Naive B cell (primary cell): Measurements from ENCODE around the gene PHACTR3. TPM values are rescaled to one million over a fixed set of nuclear protein-coding genes. Genes with fewer than 3 reads are reported as not detected.

Experiments
- ATAC-seq, 2 donors: fragments of 150-1000 bp; cut with Tn5 transposase; 2 replicates each; pipeline ENCODE4 v1.10.0; 2021; ENCODE audit warnings: low read depth in 2 of 2, mild to moderate bottlenecking in 2 of 2, moderate library complexity in 2 of 2
- DNase-seq: peaks from one replicate; pipeline ENCODE4 v3.0.0; 2022
- H3K27ac Mint-ChIP-seq, 6 donors: one replicate each; pipeline ENCODE4 v1.8.0; 2020 to 2022; ENCODE audit warnings: mild to moderate bottlenecking in 6 of 6, mixed read lengths in 6 of 6, moderate library complexity in 5 of 6, inconsistent platforms in 2 of 6
- H3K27me3 Mint-ChIP-seq, 3 donors: one replicate each; pipeline ENCODE4 v1.8.0; 2021 to 2022; ENCODE audit warnings: mixed read lengths in 3 of 3, mild to moderate bottlenecking in 1 of 3
- H3K36me3 Mint-ChIP-seq, 2 donors: one replicate each; pipeline ENCODE4 v1.8.0; 2020 to 2022; ENCODE audit warnings: mixed read lengths in 2 of 2, inconsistent platforms in 1 of 2, mild to moderate bottlenecking in 1 of 2
- H3K4me1 Mint-ChIP-seq, 3 donors: one replicate each; pipeline ENCODE4 v1.8.0; 2020 to 2022; ENCODE audit warnings: mixed read lengths in 3 of 3, inconsistent platforms in 1 of 3, mild to moderate bottlenecking in 1 of 3, moderate library complexity in 1 of 3
- H3K4me3 Mint-ChIP-seq, 8 donors: one replicate each; pipeline ENCODE4 v1.8.0; 2020 to 2022; ENCODE audit warnings: mild to moderate bottlenecking in 8 of 8, mixed read lengths in 8 of 8, moderate library complexity in 8 of 8, inconsistent platforms in 2 of 8
- H3K9me3 Mint-ChIP-seq, 7 donors: one replicate each; pipeline ENCODE4 v1.8.0; 2020 to 2022; ENCODE audit warnings: mixed read lengths in 7 of 7, mild to moderate bottlenecking in 5 of 7, inconsistent platforms in 2 of 7, moderate library complexity in 1 of 7
- polyA plus RNA-seq, 6 donors: library from polyadenylated mRNA; unstranded; fragments of 300-500 nt; fragmentation: Illumina TruSeq; gene quantifications; one replicate each; pipeline ENCODE4 v1.2.3, GENCODE V29; 2021; ENCODE audit warnings: low read depth in 6 of 6

The PHACTR3 gene
- polyA plus RNA-seq, 6 donors from 2014 or later: not detected

- DNase-seq (no peak), ATAC-seq (no peak)
- no peak overlapping the region for H3K27ac Mint-ChIP-seq
- H3K9me3 Mint-ChIP-seq: peaks cover 0 to 7% (median 0%) of the 10 kb centered on the region in 7 donors
- no peaks in the 10 kb centered on the region for H3K36me3 Mint-ChIP-seq
- no peak overlapping the region for H3K4me3 Mint-ChIP-seq
- H3K4me1 Mint-ChIP-seq: no peaks in the 10 kb centered on the region
- H3K27me3 Mint-ChIP-seq: peaks cover 0 to 41% (median 7%) of the 10 kb centered on the region in 3 donors
Measured at GRCh38 chr20:59668926-59669850, 64.8 kb downstream of the PHACTR3 start.

- Mint-ChIP-seq H3K27ac (no peak overlapping the region), H3K4me1 (no peaks in the 10 kb centered on the region), H3K36me3 (no peaks in the 10 kb centered on the region), H3K27me3 (peaks cover 0 to 45% (median 11%) of the 10 kb centered on the region in 3 donors), H3K9me3 (peaks cover 0 to 7% (median 0%) of the 10 kb centered on the region in 7 donors), H3K4me3 (no peak overlapping the region)
- DNase-seq (no peak), ATAC-seq (no peak)
Measured at GRCh38 chr20:59670786-59671492, 66.6 kb downstream of the PHACTR3 start.

DNA sequence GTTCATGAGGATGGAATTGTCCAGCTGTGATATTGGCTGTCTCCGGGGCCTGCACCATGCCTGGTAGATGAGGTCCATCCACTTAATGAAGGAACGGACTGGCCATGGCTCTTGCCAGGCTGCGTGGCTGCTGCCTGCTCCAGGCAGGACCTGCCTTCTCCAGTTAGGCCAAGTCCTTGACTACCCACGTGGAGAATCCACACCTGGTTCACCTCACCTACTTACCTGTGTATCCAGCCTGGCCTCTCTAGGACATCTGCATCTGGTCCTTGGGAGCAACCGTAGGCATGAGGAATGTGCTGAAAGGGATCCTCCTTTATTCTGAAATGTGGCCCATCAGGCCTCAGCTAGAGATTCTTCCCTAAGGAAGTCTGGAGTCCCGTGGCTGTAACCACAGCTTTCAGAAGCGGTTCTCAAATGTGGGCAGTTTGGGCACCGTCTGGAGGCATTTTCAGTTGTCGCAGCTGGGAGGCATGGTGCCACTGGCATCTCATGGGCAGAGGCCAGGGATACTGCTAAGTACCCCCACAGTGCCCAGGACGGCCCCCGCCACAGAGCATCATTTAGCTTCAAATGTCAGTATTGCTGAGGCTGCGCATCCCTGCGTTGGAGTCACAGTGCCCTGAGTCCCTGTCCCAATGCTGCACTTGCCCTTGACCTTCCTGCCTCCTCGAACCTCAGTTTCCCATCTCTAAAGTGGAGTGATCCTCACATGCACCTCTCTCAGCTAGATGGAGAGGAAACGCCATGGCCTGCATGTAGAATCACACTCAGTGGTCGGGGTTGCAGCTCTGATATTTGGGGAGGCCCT lies 67.5 kb downstream of the PHACTR3 start:
- Mint-ChIP-seq H3K4me1 (no peaks in the 10 kb centered on the region), H3K9me3 (peaks cover 0 to 7% (median 0%) of the 10 kb centered on the region in 7 donors), H3K27me3 (peaks cover under 1 to 39% (median 12%) of the 10 kb centered on the region in 3 donors), H3K36me3 (no peaks in the 10 kb centered on the region), H3K4me3 (no peak overlapping the region), H3K27ac (no peak overlapping the region)
- no peak for ATAC-seq
- no peak for DNase-seq

DNA sequence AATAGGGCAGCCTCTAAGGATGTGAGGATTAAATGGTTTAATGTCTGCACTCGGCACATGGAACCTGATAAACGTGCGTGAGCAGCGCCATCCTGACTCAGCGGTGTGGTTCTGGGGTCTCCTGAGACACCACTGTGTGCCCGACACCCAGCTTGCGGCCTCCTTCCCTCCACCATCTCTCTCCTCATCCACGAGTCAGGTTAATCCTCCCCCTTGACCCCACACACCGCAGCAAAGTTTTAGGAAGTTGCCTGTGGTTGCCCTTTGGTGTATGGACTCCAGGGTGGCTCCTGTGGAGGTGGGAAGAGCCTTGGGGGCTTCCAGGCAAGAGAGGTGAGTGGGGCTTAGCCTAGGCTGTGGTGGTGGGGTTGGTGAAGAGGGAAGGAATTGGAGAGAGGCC lies 68.2 kb downstream of the PHACTR3 start:
- Mint-ChIP-seq H3K4me3 (no peak overlapping the region), H3K27me3 (peaks cover 6 to 43% (median 19%) of the 10 kb centered on the region in 3 donors), H3K4me1 (no peaks in the 10 kb centered on the region), H3K36me3 (no peaks in the 10 kb centered on the region), H3K9me3 (peaks cover 0 to 7% (median 0%) of the 10 kb centered on the region in 7 donors), H3K27ac (no peak overlapping the region)
- DNase-seq: no peak
- ATAC-seq: no peak

DNA sequence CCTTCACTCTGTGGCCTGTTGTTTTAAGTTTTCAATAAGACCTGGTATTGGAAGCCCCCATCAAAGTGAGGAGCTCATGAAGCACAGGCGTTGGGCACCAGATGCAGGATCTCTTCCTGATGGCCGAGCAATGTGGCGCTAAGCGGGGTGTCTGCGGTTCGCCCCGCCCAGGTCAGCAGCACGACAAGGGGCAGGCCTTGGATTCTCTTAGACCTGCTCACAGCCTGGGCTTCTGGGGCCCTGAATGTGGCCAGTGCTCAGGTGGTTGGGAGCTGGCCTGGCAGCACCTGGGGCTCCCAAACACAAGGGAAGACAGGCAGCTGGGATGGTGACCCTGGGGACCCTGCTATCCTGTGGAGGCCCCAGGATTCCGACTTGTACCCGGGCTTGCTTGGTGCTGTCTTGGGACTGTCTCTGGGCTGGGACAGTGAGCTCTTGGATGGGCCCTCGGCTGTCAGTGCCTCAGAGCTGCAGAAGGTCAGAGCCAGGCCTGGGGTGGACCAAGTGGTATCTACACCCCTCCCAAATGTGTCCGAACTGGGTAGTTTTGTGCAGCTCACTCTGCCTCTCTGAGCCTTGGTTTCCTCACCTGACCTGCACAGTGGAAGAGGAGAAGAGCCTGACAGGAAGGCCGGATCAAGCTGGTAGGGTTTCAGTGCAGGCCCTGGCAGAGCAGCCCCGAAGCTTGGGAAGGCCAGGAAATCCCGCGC lies 69.1 kb downstream of the PHACTR3 start:
- H3K27ac Mint-ChIP-seq: no peak overlapping the region
- peaks cover 13 to 52% (median 19%) of the 10 kb centered on the region in 3 donors for H3K27me3 Mint-ChIP-seq
- peaks cover 0 to 7% (median 0%) of the 10 kb centered on the region in 7 donors for H3K9me3 Mint-ChIP-seq
- H3K36me3 Mint-ChIP-seq: no peaks in the 10 kb centered on the region
- H3K4me1 Mint-ChIP-seq: no peaks in the 10 kb centered on the region
- H3K4me3 Mint-ChIP-seq: no peak overlapping the region
- ATAC-seq (no peak), DNase-seq (no peak)

DNA sequence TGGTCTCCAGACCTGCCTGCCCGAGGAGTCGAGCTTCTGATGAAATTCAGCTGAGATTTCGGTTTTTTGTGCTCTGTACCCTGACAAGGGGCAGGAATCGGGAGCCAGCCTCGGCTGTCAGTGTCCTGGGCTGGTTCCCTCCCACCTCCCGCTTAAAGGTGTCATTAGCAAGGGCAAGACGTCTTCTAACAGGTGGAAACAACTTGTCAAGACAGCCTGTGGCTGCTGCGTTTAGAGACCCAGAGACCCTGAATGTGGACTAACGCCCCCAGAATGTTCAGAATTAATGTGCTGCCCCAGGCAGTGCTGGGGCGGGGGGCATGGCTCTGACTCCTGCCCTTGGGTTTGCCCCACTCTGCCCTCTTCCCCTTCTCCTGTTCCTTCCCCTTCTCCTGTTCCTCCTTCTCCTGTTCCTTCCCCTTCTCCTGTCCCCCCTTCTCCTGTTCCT lies 69.7 kb downstream of the PHACTR3 start:
- Mint-ChIP-seq H3K4me3 (no peak overlapping the region), H3K9me3 (peaks cover 0 to 7% (median 0%) of the 10 kb centered on the region in 7 donors), H3K36me3 (no peaks in the 10 kb centered on the region), H3K27me3 (peaks cover 15 to 56% (median 19%) of the 10 kb centered on the region in 3 donors), H3K4me1 (no peaks in the 10 kb centered on the region), H3K27ac (no peak overlapping the region)
- ATAC-seq (no peak), DNase-seq (no peak)

DNA sequence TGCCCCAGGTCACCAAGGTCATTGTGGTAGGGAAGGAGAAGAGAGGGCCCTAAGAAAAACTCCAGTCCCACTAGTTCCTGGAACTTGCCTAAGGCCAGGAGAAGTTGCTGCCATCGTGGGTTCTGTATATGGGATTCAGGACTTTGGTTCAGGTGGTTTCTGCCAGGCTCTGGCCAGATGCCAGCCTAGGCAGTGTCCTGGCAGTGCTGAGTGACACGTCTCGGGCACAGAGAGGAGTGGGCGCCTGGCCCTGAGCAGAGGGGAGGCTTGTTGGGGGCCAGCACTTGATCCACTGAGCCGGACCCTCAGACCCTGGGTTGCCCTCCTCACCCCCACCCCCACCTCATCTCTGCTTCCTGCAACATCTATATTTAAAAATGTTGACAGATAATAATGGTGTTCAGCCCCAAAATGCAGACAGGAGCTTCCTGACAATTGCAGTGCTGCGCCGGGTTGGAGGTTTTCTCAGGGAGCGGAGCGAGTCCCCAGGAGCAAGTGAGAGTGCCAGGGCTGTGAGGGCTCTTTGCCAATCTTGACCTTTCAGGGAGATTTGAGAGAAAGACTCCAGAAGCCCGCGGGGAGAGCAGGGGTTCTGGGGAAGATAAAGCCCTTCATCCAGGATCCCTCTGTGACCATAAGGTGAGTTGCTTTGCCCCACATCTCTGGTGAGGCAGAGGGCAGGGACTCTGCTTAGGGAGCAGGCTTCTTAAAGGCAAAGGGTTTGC lies 71.9 kb downstream of the PHACTR3 start:
- H3K9me3 Mint-ChIP-seq: peaks cover 0 to 3% (median 0%) of the 10 kb centered on the region in 7 donors

DNA sequence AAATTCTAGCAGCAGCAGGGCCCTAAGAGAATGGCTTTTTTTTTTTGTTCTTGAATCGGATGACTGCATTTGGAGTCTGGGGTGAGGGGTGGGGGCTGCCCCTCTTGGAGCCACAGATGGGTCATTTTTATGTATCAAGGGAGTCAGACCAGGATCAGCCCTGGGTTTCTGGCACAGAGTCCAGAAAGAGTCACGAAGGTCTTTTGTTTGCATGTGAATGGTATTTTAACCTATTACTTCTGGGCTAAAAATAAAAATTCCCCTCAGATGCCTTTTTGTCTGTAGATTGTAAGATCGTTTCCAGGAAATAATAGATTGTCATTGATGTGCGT lies 72.5 kb downstream of the PHACTR3 start:
- Mint-ChIP-seq H3K27me3 (peaks cover 15 to 58% (median 19%) of the 10 kb centered on the region in 3 donors), H3K4me3 (no peak overlapping the region), H3K9me3 (peaks cover 0 to 3% (median 0%) of the 10 kb centered on the region in 7 donors), H3K27ac (no peak overlapping the region), H3K4me1 (no peaks in the 10 kb centered on the region), H3K36me3 (no peaks in the 10 kb centered on the region)
- ATAC-seq: no peak
- no peak for DNase-seq

More for the DNA sequence above, 71.9 kb downstream of the PHACTR3 start:
- Mint-ChIP-seq H3K27me3 (peaks cover 15 to 58% (median 19%) of the 10 kb centered on the region in 3 donors), H3K4me1 (no peaks in the 10 kb centered on the region), H3K4me3 (no peak overlapping the region), H3K27ac (no peak overlapping the region), H3K36me3 (no peaks in the 10 kb centered on the region)
- ATAC-seq (no peak), DNase-seq (no peak)

- H3K4me1 Mint-ChIP-seq: no peaks in the 10 kb centered on the region
- peaks cover 0 to 3% (median 0%) of the 10 kb centered on the region in 7 donors for H3K9me3 Mint-ChIP-seq
- peaks cover 15 to 55% (median 19%) of the 10 kb centered on the region in 3 donors for H3K27me3 Mint-ChIP-seq
- DNase-seq: no peak
- H3K27ac Mint-ChIP-seq: peak overlapping the region in 1 of 6 donors; percentile 29
- H3K4me3 Mint-ChIP-seq: no peak overlapping the region
- no peak for ATAC-seq
- no peaks in the 10 kb centered on the region for H3K36me3 Mint-ChIP-seq
Measured at GRCh38 chr20:59677586-59677985, 73.2 kb downstream of the PHACTR3 start.

GRCh38 chr20:59678288-59678687 lies 73.9 kb downstream of the PHACTR3 start:
- Mint-ChIP-seq H3K27me3 (peaks cover 15 to 50% (median 19%) of the 10 kb centered on the region in 3 donors), H3K36me3 (no peaks in the 10 kb centered on the region), H3K27ac (no peak overlapping the region), H3K4me1 (no peaks in the 10 kb centered on the region), H3K4me3 (no peak overlapping the region), H3K9me3 (peaks cover 0 to 3% (median 0%) of the 10 kb centered on the region in 7 donors)
- ATAC-seq (no peak), DNase-seq (no peak)

- Mint-ChIP-seq H3K4me3 (no peak overlapping the region), H3K27ac (no peak overlapping the region), H3K27me3 (peaks cover 15 to 49% (median 19%) of the 10 kb centered on the region in 3 donors), H3K9me3 (peaks cover 0 to 3% (median 0%) of the 10 kb centered on the region in 7 donors), H3K4me1 (no peaks in the 10 kb centered on the region), H3K36me3 (no peaks in the 10 kb centered on the region)
- ATAC-seq (no peak), DNase-seq (no peak)
Measured at GRCh38 chr20:59678951-59679350, 74.6 kb downstream of the PHACTR3 start.

- no peaks in the 10 kb centered on the region for H3K4me1 Mint-ChIP-seq
- DNase-seq (no peak), ATAC-seq (no peak)
- no peaks in the 10 kb centered on the region for H3K36me3 Mint-ChIP-seq
- no peak overlapping the region for H3K4me3 Mint-ChIP-seq
- H3K27ac Mint-ChIP-seq: no peak overlapping the region
- H3K9me3 Mint-ChIP-seq: peaks cover 0 to 3% (median 0%) of the 10 kb centered on the region in 7 donors
- H3K27me3 Mint-ChIP-seq: peaks cover 12 to 36% (median 15%) of the 10 kb centered on the region in 3 donors
Measured at GRCh38 chr20:59680148-59680650, 75.9 kb downstream of the PHACTR3 start.
